MM.1S (cell line): Measurements from ENCODE around the gene FAM222B.

Source experiments
- DNase-seq: peaks from one replicate; pipeline ENCODE4 v3.0.0-alpha.2; 2015
- H2AFZ ChIP-seq: fragments of 300-600 bp; sonication (generic); 2 replicates; pipeline ENCODE4 v1.6.0; 2016; ENCODE audit warnings: antibody characterized with exemption, low read length
- H3F3A ChIP-seq: fragments of 300-600 bp; sonication (generic); 2 replicates; pipeline ENCODE4 v1.6.1; 2016; ENCODE audit warnings: mild to moderate bottlenecking, antibody characterized with exemption, low read length, moderate library complexity, mixed read lengths; ENCODE audit not compliant: insufficient read depth
- H3K27ac ChIP-seq: fragments of 300-600 bp; sonication (generic); 2 replicates; pipeline ENCODE4 v1.5.1; 2016; ENCODE audit warnings: mild to moderate bottlenecking, low read length
- H3K27me3 ChIP-seq: fragments of 300-600 bp; sonication (generic); replicated peaks from 2 replicates; pipeline ENCODE4 v1.6.0; 2016; ENCODE audit warnings: low read length; ENCODE audit not compliant: insufficient read depth
- H3K36me3 ChIP-seq: fragments of 300-600 bp; sonication (generic); replicated peaks from 2 replicates; pipeline ENCODE4 v1.6.1; 2016; ENCODE audit warnings: mild to moderate bottlenecking, low read length, mixed read lengths; ENCODE audit not compliant: insufficient read depth
- H3K4me1 ChIP-seq: fragments of 300-600 bp; sonication (generic); 2 replicates; pipeline ENCODE4 v1.6.1; 2016; ENCODE audit warnings: low read length, mixed read lengths
- H3K4me2 ChIP-seq: fragments of 300-600 bp; sonication (generic); 2 replicates; pipeline ENCODE4 v1.6.0; 2016; ENCODE audit warnings: low read depth, low read length
- H3K4me3 ChIP-seq: fragments of 300-600 bp; sonication (generic); 2 replicates; pipeline ENCODE4 v1.5.1; 2016; ENCODE audit warnings: low read length, mixed read lengths
- H3K79me2 ChIP-seq: fragments of 300-600 bp; sonication (generic); 2 replicates; pipeline ENCODE4 v1.6.1; 2016; ENCODE audit warnings: mixed run types, low read length, mixed read lengths
- H3K9ac ChIP-seq: fragments of 300-600 bp; sonication (generic); 2 replicates; pipeline ENCODE4 v1.6.1; 2016; ENCODE audit warnings: low read length, mixed read lengths
- H3K9me2 ChIP-seq: fragments of 300-600 bp; sonication (generic); replicated peaks from 2 replicates; pipeline ENCODE4 v1.6.1; 2016; ENCODE audit warnings: mild to moderate bottlenecking, low read length, mixed read lengths; ENCODE audit not compliant: insufficient read depth
- H3K9me3 ChIP-seq: fragments of 300-600 bp; sonication (generic); replicated peaks from 2 replicates; pipeline ENCODE4 v1.6.1; 2016; ENCODE audit warnings: mild to moderate bottlenecking, low read length, mixed read lengths; ENCODE audit not compliant: insufficient read depth
- H4K20me1 ChIP-seq: fragments of 300-600 bp; sonication (generic); 2 replicates; pipeline ENCODE4 v1.6.1; 2016; ENCODE audit warnings: mild to moderate bottlenecking, low read length, moderate library complexity, mixed read lengths; ENCODE audit not compliant: insufficient read depth
- EZH2 ChIP-seq: fragments of 300-600 bp; sonication (generic); optimal IDR thresholded peaks from 2 replicates; pipeline ENCODE3; 2017; ENCODE audit warnings: low read depth, mild to moderate bottlenecking, antibody characterized with exemption, low read length, mixed read lengths
- EZH2phosphoT487 ChIP-seq: fragments of 300-600 bp; sonication (generic); IDR thresholded peaks from 2 replicates; pipeline ENCODE4 v1.6.1; 2018; ENCODE audit warnings: antibody characterized with exemption, low read length
- TF ChIP-seq, protein P1 (sequence below): fragments of 300-600 bp; sonication (generic); IDR thresholded peaks from 2 replicates; pipeline ENCODE4 v1.5.1; 2016; ENCODE audit warnings: antibody characterized with exemption, low read length, mixed read lengths

The FAM222B gene

DNA sequence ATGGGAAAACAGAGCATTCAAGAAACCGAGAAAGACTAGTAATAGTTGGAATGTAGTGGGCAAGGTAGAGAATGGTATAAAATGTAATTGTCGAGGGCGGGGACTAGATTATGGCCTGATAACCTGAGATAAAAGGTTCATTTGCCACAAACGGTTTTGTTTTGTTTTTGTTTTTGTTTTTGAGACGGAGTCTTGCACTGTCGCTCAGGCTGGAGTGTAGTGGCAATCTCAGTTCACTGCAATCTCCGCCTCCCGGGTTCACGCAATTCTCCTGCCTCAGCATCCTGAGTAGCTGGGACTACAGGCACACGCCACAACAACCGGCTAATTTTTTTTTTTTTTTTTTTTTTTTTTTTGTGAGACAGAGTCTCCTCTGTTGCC, 112.7 kb downstream of the FAM222B start:
- Histone ChIP-seq H3K4me3 (no peak overlapping the region), H3K27me3 (no peaks in the 10 kb centered on the region), H3K9me2 (no peaks in the 10 kb centered on the region), H2AFZ (no peak overlapping the region), H3F3A (peaks cover 34% of the 10 kb centered on the region), H3K36me3 (no peaks in the 10 kb centered on the region), H4K20me1 (no peaks in the 10 kb centered on the region), H3K79me2 (no peaks in the 10 kb centered on the region), H3K4me1 (peaks cover 4% of the 10 kb centered on the region; the same call in 1 of the 2 replicates), H3K9ac (no peak overlapping the region), H3K9me3 (no peaks in the 10 kb centered on the region), H3K4me2 (no peak overlapping the region), H3K27ac (no peak overlapping the region)
- no peak for DNase-seq
- no peak for TF ChIP-seq EZH2phosphoT487
- no peak for TF ChIP-seq EZH2
- TF ChIP-seq, protein P1, sequence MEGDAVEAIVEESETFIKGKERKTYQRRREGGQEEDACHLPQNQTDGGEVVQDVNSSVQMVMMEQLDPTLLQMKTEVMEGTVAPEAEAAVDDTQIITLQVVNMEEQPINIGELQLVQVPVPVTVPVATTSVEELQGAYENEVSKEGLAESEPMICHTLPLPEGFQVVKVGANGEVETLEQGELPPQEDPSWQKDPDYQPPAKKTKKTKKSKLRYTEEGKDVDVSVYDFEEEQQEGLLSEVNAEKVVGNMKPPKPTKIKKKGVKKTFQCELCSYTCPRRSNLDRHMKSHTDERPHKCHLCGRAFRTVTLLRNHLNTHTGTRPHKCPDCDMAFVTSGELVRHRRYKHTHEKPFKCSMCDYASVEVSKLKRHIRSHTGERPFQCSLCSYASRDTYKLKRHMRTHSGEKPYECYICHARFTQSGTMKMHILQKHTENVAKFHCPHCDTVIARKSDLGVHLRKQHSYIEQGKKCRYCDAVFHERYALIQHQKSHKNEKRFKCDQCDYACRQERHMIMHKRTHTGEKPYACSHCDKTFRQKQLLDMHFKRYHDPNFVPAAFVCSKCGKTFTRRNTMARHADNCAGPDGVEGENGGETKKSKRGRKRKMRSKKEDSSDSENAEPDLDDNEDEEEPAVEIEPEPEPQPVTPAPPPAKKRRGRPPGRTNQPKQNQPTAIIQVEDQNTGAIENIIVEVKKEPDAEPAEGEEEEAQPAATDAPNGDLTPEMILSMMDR, result no peak

GRCh38 chr17:28728364-28729200, 114.0 kb downstream of the FAM222B start, which contains the start of gene NEK8:
TSS of gene NEK8 (plus strand) at chr17:28728788. CDS start at chr17:28728814, 26 bp downstream.
- Histone ChIP-seq H3K27ac (peak within 1 kb of the TSS; percentile 98), H2AFZ (peak within 1 kb of the TSS; percentile 76), H3K9ac (peak within 1 kb of the TSS; percentile 87), H3K4me1 (peaks cover 4% of the 10 kb centered on the region; the same call in 1 of the 2 replicates), H3K4me3 (peak within 1 kb of the TSS; percentile 79), H3K27me3 (no peaks in the 10 kb centered on the region), H3K9me3 (no peaks in the 10 kb centered on the region), H3K4me2 (peak within 1 kb of the TSS; percentile 99), H3K36me3 (0 out of 2 replicates have a peak, but pooled peaks cover 4% of the 10 kb centered on the region), H3F3A (peaks cover 47% of the 10 kb centered on the region), H3K79me2 (0 out of 2 replicates have a peak, but pooled peaks cover under 1% of the 10 kb centered on the region), H3K9me2 (no peaks in the 10 kb centered on the region), H4K20me1 (0 out of 2 replicates have a peak, but pooled peaks cover 4% of the 10 kb centered on the region)
- peak; percentile 92 for DNase-seq
- TF ChIP-seq EZH2, result no peak
- TF ChIP-seq, protein P1, result no peak
- no peak for TF ChIP-seq EZH2phosphoT487

DNA sequence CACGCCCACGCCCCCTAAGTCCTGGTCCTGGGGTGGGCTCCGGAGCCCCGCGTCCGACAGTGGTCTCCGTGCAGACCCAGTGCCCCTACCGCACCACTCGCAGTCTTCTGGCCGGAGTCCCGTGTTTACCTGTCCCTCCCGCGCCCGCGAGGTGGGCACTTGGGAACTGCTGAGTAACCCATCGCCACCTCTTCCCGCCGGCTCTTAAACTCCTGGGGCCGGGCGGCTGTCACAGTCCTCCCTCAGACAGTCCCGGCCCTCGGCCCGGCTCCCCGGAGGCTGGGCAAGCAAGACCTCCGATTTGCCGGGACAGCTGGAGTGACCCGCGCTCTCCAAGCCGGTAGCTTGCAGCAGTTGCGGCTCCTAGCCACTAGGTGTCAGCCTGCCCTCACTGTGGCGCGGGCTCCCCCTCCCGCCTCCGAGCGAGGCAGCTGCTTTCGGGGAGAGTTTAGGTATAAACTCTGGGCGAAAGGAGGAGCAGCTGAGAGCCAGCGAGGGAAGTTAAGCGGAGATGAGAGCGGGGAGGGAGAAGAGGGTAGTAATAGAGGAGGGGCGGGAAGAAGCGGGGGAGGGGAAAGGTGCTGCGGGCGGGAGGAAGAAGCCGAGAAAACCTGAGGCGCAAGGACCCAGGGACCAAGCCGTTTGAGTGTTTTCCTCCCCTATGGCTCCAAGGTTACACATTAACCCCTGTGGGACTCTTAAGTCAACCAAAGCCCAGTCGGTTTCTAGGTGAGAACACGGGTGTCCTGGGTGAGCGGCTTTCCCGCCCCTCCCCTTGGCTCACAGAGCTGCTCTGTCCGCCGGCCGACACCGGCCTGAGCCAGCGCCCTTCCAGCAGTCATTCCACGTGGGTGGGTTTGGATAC, 115.7 kb downstream of the FAM222B start:
- peak overlapping the region; percentile 87 for H3K9ac ChIP-seq
- TF ChIP-seq, protein P1, result peak; percentile 98
- TF ChIP-seq EZH2 (no peak), EZH2phosphoT487 (no peak)
- peak; percentile 96 for DNase-seq
- no peaks in the 10 kb centered on the region for H3K9me3 ChIP-seq
- peak overlapping the region; percentile 99 for H3K4me2 ChIP-seq
- H4K20me1 ChIP-seq, result 0 out of 2 replicates have a peak, but pooled peaks cover 8% of the 10 kb centered on the region
- H3F3A ChIP-seq, result peaks cover 63% of the 10 kb centered on the region
- peak overlapping the region; percentile 79 for H3K4me3 ChIP-seq
- 0 out of 2 replicates have a peak, but pooled peaks cover 7% of the 10 kb centered on the region for H3K36me3 ChIP-seq
- H3K27ac ChIP-seq, result peak overlapping the region; percentile 98
- peak overlapping the region; percentile 92 for H2AFZ ChIP-seq
- peaks cover 17% of the 10 kb centered on the region for H3K79me2 ChIP-seq
- no peaks in the 10 kb centered on the region for H3K9me2 ChIP-seq
- no peaks in the 10 kb centered on the region for H3K27me3 ChIP-seq
- H3K4me1 ChIP-seq, result peaks cover 4% of the 10 kb centered on the region; the same call in 1 of the 2 replicates
